ENCODE data around the gene SPANXA2.

DNA sequence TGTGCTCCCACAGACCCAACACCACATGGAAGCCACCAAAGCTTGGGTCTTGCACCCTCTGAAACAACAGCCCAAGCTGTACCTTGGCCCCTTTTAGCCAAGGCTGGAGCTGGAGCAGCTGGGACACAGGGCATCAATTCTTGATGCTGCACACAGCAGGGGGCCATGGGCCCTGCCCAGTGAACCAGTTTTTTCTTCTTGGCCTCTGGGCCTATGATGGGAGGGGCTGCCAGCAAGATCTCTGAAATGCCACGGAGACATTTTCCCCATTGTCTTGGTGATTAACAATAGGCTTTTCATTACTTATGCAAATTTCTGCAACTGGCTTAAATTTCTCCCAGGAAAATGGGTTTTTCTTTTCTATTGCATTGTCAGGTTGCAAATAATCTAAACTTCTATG, 49.0 kb downstream of the SPANXA2 start:
- TF ChIP-seq CTCF (IDR thresholded peaks at IDR 0.05) (no peak), POLR2A (IDR thresholded peaks at IDR 0.05) (no peak)
